EH (cell line): ENCODE results near the gene CDHR1.
A peak's percentile ranks its signal among the peaks of the same experiment; 100 is the strongest.
"Not testable (repeated sequence)": the region's sequence is repeated elsewhere in the genome, so short reads cannot be mapped to it uniquely, and the experiment has no call there.

Experiments
- DNase-seq: peaks from one replicate; pipeline ENCODE4 v3.0.0-alpha.2; 2015; ENCODE audit warnings: low read depth

CDHR1 gene

DNA sequence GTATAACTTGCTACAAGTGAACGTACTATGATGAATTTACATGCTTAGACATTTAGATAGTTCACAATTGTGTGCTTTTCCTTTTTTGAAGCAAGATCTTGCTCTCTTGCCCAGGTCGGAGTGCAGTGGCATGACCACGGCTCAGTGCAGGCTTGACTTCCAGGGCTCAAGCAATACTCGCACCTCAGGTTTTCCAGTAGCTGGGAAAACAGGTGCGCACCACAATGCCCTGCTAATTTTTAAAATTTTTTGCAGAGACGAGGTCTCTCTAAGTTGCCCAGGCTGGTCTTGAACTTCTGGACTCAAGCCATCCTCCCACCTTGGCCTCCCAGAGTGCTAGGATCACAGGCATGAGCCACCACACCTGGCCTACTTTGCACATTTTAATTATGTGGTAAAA lies 18.9 kb upstream of the CDHR1 start:
- DNase-seq: no peak

DNA sequence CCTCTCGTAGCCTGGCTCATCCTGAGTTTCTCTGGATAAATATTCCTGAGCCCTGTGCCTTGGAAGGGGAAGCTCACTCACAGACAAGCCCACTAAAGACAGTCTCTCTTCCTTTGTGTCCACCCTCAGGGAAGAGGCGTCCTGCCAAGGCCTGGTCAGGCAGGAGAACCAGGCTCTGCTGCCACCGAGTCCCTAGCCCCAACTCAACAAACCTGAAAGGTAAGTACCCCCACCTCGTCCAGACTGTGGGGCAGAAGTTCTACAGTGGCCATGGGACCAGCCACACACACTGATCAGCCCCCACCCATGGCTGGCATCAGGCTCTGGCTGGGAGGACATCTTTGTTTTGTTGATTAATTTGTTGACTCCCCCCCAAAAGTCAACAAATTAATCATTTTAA lies 18.0 kb upstream of the CDHR1 start:
- DNase-seq: no peak

DNA sequence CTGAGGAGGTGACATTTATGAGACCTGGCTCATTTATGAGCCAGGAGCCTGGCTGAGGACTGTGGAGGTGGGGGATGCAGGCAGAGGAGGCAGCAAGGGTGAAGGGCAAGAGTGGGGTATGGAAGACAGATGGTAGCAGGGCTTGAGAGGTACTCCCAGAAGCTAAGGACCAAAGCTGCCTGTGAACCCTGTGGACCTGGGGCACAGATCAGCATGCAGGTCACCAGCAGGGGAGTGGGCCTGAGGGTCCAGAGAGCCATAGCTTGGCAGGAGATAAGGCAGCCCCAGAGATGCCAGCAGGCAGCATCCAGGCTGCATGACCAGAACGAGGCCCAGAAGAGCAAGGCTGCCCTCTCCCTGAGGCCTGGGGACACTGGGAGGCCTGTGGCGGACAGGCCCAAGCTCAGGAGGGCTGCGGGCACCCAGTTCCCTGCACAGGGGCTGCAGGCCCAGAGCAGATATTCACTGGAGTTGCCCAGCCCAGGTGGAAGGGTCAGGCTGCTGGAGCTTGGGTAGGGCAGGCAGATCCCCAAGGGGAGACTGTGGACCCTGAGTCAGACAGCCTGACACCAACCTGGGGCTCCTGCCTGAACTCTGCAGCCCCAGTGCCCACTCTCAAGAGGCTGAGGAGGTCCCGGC lies 17.4 kb upstream of the CDHR1 start:
- no peak for DNase-seq

DNA sequence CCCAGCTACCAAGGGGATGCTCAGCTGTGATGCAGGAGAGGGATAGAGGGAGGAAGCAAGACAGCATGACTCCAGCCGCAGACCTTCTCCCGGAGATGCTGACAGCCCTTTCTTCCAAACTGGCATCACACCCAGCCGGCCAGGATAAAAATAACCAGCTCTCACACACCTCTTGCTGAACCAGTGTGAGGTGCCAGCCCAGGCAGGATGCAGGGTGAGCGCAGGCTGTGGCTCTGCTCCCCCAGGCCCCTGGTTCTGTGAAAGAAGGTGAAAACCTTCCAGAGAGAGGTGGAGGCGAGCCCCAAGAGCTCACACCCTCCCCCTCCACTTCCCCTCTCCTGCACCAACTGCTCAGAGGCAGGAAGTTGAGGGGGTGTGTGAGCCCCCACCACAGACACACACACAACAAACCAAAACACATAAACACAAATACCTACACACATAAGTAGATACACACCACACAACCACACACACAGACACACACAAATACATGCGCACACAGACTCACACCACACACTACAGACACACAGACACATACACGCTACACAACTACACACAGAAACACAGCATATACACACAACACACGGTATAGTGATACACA lies 16.7 kb upstream of the CDHR1 start:
- DNase-seq: no peak

DNA sequence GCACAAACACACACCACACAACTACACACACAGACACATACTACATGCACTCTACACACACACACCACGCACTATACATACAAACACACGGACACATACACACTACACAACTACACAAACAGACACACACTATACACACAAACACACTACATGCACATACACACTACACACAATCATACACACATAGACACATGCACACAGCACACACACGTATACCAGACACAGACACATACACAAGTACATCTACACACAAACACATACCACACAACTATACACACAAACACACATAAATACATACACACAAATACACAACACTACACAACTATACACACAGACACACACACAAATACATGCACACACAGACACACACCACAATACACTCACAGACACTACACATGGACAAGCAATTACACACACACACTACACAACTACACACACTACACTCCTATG lies 16.2 kb upstream of the CDHR1 start:
- DNase-seq: no peak

DNA sequence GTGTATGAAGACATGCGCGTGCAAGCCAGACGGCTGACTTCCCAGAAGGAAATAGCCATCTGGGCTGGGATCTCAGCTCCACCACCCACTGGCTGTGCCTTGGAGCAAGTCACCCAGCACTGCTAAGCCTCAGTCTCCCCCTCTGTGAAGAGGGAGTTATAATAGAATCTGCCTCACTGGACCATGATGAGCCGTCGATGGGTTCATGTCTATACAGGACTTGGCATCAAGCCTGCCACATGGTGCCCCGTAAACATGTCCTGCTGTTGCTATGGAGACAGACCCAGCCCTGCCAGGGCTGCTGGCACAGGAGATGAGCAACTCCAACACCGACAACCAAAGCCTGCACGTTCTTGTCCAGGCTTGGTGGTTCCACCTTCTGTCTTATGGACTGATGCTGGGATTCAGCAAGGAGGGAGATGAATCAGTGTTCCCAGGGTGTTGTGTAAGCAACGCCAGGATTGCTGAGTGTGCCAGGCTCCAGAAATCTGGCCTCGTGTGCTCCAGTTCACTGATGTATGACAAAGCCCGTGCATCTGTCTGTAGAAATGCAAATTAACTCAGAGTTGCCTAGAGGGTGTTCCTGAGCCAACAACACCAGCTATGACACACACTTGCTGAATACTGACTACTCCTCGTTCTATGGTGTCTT lies 15.2 kb upstream of the CDHR1 start:
- peak; percentile 44 for DNase-seq

DNA sequence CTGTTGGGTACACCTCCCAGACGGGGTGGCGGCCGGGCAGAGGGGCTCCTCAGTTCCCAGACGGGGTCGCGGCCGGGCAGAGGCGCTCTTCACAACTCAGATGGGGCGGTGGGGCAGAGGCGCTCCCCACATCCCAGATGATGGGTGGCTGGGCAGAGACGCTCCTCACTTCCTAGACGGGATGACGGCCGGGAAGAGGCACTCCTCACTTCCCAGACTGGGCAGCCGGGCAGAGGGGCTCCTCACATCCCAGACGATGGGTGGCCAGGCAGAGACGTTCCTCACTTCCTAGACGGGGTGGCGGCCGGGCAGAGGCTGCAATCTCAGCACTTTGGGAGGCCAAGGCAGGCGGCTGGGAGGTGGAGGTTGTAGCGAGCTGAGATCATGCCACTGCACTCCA lies 14.0 kb upstream of the CDHR1 start:
- not testable (repeated sequence) for DNase-seq

DNA sequence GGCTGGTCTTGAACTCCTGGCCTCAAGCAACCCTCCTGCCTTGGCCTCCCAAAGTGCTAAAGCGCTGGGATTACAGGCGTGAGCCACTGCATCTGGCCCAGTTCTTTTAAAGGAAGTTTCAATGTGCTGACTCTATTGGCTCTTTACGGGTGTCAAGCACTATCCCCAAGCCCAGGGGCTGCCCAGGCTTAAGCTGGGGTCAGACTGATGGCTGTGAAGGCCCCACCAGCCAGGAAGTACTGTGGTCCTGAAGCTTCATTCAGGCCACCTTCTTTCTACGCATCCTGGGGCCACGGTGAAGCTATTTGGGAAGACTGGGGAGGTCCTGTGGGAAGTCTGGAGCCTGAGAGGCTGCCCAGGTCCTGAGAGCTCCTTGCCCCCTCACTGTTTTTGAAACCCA lies 12.7 kb upstream of the CDHR1 start:
- no peak for DNase-seq

DNA sequence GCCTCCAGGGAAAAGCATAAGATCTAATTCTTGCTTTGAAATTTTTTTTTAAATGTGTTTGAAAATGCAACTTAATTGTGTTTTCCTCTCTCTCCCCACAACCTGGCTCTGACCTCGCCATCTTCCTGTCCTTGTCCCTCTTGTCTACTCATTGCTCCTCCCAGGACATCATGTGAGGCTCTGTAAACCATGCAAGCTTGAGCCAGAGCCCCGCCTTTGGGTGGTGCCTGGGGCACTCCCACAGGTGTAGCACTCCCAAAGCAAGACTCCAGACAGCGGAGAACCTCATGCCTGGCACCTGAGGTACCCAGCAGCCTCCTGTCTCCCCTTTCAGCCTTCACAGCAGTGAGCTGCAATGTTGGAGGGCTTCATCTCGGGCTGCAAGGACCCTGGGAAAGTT lies 9.8 kb upstream of the CDHR1 start:
- no peak for DNase-seq

DNA sequence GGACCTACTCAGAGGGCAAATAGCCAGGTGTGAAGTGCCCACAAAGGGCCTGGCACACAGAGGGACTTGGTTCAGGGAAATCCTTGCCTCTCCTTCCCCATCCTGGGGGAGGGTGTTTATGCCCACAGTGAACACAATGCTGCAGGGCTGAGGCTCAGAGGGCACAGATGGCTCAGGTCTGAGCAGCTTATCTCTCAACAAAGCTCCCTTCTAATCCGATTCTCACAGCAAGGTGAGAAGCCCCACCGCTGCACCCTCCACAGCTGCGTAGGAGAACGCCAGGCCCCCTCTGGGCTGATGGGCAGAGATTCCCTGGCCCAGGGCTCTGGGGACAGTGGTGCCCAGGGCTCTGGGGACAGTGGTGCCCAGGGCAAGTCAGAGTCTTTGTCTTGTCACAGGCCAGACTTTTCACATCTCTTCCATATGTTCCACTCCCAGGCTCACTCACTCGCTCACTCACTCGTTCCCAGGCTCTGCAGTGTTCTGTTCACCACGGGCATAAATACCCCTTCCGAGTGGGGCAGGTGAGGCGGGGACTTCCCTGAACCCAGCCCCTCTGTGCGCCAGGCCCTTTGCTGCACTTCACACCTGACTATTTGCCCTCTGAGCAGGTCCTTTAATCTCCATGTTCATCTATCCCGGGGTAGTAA lies 8.7 kb upstream of the CDHR1 start:
- DNase-seq: no peak

DNA sequence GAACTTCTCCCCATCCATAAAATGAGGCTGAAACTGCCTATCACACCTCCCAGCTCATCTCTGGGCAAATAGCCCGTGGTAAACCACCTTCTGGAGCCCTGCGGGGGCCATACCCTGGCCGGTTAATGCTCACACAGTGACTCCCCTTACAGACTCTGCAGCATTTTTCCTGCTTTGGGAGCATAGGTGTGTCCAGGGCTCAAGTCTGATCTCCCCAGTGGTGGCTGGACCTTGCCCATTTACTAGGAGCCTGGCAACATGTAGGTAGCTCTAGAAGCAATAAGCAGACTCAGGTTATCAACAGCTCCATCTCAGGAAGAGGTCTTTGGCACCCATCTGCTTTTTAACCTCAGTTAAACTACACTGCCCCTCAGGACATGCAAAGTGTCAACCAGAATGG lies 5.5 kb upstream of the CDHR1 start:
- no peak for DNase-seq

DNA sequence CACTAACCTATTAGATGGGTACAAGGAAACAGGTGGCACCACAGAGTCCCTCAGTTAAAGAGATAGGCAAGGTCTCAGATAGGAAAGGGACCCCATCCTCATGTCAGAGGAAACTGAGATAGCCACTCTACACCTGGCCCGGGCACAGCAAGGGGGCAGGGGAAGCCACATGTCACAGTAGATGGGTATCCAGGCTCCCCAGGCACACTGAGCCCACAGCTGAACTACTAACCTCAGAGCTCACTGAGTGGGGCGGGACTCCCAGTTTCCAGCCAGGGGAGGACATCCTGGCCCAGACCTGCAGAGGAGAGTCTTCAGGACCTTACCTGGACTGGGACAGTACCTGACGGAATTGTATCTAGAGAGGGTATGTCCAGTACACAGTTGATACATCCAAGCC lies 3.7 kb upstream of the CDHR1 start:
- no peak for DNase-seq

DNA sequence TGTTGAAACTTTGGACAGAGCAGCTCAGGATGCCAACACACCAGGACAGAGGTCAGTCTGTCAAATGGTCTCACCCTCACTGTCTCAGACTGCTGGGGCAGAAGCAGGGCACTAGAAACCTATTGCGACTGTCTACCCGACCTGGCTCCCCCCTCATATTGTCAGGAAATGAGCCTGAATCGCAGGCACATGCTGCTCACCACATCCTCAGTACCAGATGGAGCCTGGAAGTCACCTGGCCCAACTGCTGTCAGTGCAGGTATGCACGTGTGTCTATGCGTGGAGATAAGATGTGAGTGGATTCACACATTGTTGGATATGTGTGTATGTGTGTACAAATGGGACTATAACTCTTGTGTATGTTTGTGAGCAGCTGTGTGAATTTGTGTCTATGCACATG lies 3.2 kb upstream of the CDHR1 start:
- no peak for DNase-seq

DNA sequence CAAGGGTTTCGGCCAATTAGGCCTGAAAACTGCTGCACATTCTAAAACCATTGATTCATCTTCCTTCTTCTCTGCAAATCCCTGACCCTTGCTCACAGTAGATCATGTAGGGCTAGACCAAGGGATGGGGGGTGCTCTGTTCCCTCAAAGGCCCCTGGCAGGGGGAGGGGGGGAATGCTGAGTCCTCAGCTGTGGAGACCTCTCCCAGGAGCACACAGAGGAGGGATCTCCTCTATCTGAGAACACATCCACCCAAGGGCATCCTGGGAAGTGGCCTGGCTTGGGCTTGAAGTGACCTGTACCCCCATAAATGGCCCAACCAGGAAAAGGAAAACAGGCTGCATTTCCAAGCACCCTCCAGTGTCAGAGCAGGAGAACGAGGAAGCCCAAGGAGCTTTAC lies 1.0 kb upstream of the CDHR1 start:
- DNase-seq: no peak

DNA sequence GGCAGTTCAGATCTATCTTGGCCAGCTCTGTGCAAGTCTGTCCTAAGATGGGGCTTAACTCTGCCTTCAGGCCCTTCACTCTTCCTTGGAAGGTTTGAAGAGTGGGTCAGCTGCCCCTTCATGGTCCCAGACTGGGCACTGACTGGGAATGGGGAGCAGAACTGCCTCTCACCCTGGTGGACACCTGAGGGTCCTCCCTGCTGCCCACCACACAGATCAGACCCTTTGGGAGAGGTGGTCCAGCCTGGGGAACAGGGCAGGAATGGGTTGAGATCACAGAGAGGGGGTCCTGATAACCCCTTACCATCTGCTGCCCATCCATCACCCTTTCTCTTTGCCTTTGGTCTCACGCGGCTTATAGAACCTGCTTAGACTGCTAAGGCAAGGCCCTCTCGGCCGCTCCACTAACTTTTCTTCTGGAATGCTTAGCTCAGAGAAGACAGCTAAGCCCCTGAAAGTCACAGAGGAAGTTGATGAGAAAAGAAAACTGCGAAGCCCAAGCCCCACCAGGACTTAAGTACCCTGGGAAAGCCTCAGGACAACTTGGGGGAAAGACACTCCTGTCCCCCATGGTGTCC lies 402 bp upstream of the CDHR1 start:
- DNase-seq: no peak

DNA sequence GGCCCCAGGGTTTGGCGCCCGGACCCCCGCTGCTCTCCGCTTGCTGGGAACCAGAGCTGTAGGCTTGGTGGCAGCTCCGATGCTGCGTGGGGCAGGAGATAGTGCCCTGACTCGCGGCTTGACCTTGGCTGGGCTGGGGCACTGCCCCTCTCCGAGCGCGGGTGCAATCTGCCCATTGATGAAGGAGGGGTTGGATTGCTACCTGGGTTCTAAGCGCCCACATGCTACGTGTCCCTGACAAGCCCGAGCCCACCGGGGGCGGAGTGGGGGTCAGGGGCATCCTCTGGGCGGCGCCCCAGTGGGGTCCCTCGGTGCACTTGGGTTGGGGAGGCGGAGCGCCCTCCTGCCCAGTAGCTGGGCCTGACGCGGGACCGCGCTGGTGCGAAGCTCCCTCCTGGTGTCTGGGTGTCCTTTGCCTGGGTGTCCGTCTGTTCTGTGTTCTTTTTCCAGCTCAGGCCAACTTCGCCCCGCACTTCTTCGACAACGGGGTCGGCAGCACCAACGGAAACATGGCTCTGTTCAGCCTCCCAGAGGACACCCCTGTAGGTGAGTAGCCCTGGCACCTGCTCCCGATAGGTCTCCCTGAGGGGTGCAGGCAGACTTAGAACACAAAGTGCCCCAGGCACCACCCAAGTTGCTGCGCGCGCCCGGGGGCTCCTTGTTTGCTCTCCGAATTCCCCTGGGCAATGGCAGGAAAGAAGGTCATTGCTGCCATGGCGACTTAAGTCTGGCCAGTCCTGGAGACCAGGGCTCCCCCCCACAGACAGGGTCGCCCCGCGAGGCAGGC lies 900 bp downstream of the CDHR1 start:
- DNase-seq: no peak

DNA sequence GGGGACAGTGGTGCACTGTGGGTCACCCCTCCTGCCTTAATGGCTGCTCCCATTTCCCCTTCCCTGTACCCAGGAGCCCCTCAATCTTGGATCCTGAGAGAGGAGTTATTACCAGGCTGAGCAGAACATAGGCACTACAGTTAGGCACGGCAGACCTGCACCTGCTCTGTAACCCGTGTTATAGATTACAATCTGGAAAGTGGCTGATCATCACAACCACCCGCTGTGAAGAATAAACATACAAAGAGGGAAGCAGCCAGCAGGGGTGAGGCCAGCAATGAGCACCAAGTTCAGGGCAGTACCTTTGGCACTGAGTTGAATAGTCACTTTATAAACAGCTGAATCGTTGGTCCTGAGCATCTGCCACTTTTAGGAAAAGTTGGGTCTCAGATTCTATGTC lies 1.7 kb downstream of the CDHR1 start:
- DNase-seq: no peak

DNA sequence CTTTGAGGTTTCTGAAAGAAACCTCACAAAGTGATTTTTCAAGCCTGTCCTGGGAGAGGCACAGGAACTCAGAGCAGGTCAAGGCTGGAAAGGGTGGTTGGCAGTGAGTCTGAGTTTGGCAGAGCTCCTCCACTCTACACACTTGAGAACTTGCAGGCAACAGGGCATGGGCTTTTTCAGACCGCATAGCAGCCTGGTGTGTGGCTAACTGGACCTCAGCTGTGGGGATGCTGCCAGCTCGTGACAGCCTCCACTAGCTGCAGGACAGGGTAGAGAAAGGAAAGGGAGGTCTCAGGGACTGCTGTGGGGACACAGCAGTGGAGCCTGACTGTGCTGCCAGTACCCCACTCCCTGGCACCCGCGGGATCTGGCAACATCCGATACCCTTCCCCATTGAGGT lies 2.6 kb downstream of the CDHR1 start:
- DNase-seq: no peak

DNA sequence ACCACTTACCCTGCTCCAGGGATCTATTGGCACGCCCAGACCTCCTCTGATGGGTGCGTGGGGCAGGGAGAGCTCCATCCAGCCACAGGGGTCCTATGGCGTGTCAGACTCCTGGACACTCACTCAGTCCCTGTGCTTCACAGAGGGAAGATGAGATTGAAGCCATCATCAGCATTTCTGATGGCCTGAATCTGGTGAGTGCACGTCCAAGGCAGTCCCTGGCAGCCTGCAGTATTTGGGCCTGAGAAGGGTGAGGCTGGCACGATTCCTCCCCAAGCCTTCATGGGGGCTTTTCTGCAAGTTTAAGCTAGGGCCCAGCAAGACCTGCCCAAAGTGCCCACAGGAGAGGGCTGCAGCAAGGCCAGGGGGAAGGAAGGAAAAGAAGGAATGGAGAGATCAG lies 3.3 kb downstream of the CDHR1 start:
- DNase-seq: no peak

DNA sequence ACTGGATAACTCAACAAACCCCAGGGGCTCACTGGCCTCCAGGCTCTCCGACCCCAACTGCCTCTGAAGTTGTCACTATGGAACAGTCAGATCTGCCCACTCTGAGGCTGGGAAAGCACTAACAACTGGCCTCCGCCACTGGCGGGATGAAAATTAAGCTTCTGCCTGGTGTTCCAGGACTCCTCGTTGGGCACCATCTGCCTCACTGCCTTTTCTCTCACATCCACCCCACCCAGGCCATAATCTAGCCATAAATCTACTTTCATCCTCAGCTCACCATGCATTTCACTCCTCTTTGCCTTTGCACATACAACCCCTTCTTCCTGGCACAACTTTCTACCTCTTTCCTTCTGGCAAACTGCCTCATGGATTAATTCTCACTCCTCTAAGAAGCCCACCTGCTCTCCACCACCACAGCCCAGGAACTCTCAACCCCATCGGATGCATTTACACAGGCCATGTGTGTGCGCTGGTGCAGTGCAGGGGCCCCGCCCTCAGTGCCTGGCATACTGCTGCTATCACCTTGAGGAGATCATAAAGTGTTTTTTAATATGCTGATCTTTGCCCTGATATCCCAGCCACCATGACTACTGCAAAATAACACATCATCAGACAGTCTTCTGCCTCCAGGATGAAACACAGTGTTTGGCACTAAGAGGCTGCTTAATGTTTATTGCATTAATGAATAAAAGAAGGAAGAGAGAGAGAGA lies 4.0 kb downstream of the CDHR1 start:
- no peak for DNase-seq

DNA sequence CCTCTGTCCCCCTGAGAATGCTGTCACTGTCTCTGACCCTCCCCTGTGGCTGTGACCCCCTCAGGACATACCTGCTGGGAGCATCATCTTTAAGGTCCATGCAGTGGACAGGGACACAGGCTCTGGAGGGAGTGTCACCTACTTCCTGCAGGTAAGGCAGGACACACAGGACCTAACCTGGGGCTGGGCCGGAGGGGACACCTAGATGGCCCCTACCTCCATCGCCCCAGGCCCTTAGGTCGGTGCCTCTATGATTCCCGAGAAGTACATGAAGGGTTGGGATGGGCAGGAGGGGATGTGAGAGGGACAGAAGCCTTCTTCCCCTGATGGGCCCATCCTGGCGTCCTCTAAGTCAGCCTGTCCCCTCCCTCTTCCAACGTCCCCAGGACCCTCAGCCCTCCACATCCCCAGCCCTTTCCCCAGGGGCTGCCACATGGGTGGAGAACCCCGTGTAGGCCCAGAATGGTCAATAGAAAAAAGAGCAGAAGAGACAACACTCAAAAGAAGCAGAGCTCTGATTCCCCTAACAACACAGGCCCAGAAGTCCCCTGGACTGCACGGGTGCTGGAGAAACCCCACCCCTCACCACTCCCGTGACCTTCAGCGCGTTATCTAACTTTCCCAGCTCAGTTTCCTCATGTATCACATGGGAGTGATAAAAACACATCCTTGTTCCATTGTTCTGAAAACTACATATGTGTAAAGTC lies 6.4 kb downstream of the CDHR1 start:
- DNase-seq: no peak
